GM18873 (cell line): ENCODE data around the gene CD300H.

Source experiments
- ATAC-seq: cut with Tn5 transposase; IDR thresholded peaks from one replicate; pipeline ENCODE4 v1.9.1; 2021; ENCODE audit warnings: mild to moderate bottlenecking, moderate library complexity, moderate number of reproducible peaks; ENCODE audit not compliant: unreplicated experiment, low FRiP score

CD300H gene

DNA sequence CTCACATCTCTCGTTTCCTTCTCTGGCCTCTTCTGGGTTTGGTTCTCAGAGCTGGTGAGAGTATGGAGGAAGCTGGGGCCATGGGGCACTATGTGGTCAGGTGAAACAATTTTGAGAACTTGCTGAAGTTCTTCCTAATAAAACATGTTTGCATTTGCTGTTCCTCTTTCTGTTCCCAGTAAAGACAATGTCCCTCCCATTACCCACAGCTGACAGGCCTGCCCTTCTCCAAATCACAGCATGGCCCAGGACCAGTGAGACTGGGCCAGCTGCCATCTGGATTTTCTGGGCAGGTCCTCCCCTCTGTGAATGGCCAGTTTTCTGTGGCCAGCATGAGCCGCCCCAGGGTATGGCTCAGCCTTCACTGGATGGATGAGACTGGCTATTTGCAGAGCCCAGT lies at the start of gene CD300H:
Gene CD300H, minus strand, starts transcription at position 113 of the 400 bp plus-strand sequence.
- no peak for ATAC-seq

DNA sequence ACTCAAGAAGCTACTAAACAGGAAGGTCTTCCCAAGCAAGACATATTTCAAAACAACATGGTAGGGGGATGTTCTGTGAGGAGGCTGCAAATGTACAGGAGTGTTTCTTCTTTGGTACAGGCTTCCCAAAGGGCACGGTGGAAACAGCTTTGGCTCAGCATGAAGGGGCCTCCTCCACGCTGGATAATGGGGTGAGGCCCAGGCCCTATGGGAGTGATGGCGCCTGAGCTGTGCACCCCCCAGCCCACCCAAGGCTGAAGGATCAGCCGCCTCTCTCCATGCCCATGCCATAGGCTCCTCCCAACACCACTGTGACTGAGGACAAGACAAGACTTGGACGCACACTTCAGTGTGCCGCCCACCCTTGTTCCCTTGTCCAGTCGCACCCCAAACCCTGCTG lies 49.4 kb upstream of the CD300H start:
- no peak for ATAC-seq

DNA sequence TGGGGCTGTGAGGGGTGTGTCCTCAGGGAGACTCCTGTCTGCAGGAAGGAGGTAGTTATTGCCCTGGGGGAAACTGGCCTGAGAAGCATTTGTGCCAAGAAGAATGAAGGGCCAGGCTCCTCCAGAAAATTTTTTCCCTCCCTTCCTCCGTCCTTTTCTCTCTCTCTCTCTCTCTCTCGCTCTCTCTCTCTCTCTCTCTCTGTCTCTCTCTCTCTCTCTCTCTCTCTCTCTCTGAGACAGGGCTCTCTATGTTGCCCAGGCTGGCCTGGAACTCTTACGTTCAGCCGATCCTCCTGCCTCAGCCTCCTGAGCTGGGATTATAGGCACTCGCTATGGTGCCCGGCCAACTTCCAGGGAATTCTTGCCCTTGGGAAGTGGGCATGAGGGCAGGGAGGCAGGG lies 44.7 kb upstream of the CD300H start:
- no peak for ATAC-seq

DNA sequence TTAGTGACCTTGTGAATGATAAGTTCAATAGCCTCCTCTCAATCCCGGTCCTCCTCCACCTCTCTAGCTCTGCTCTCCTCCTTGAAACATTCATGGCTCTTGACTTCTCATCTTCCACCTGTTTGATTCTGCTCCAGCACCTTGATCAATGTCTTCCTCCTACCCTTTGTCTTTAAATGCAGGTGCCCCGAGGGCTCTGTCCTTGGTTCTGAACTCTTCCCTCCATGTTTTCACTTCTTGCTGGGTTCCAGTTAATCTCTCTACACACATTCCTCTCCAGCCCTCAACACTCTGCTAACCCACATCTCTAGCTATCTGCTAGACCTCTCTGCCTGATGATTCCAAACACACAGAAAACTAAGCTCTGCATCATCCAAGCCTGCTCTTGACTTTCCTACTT lies 42.8 kb upstream of the CD300H start:
- ATAC-seq: no peak

DNA sequence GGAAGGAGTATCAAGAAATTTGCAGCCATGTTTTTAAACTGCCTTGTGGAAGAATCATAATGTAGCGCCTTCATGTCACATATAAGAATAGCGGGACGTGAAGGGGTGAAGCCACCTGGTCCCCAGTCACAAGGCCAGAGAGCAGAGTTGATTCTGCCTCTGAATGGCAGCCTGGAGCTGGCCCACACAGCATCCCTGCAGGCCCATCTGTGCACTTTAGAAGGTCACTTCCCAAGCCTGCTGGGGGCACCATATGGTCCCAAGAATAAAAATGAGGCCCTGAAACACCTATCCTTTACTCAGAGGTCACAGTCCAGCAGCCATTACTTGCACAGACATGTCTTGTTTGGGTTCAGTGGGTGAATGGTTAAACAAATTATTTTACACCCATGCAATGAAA lies 41.2 kb upstream of the CD300H start:
- no peak for ATAC-seq

DNA sequence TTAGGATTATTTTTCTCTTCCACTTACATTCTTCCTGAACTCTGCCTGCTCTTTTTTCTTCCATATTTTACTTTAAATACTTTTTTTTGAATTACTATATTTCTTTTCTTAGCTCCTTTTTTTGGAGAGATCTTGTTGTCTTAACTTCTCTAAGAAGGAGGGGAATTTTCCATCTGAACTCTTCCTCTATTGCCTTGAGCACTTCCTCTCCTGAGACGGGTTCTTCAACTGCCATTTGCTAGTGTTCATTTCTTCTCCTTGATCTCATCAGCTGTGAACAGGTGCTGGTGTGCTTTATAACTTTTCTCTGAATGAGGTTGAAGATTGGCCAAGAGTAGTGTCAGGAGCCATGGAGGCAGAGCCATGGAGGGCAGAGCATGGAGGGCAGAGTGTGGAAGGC lies 39.9 kb upstream of the CD300H start:
- ATAC-seq: no peak

DNA sequence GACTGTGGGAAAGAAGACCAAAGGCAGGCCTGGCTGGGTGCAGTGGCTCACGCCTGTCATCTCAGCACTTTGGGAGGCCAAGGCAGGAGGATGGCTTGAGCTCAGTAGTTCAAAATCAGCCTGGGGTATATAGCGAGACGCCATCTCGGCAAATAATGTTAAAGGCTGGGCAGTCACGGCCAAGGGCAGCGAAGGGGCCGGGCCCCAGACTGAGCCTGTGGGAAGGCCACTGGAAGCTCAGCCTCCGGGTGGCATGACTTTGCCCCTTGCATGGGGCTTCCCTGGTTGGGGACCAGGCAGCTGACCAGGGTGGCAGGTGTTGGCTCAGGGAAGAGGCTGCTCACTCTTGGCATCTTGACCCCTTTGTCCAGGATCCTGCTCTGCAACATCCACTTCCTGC lies 38.7 kb upstream of the CD300H start:
- ATAC-seq: no peak

DNA sequence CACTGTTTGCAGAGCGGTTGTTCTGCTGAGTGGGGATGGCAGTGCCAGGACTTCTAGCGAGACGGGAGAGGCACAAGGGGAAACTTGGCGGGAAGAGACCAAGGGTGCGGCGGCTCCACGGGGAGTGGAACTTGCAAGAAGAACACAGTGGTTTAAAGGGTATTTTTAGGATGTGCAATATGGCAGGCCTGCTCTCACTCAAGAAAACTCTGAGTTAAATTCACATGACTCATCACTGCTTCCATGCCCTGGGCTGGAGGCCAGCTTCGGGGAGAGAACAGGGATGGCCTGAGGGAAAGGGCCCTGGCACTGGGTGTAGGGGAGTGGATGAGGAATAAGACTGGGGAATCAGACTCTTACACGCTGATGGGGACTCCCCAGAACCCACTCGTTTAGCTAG lies 38.1 kb upstream of the CD300H start:
- ATAC-seq: no peak

DNA sequence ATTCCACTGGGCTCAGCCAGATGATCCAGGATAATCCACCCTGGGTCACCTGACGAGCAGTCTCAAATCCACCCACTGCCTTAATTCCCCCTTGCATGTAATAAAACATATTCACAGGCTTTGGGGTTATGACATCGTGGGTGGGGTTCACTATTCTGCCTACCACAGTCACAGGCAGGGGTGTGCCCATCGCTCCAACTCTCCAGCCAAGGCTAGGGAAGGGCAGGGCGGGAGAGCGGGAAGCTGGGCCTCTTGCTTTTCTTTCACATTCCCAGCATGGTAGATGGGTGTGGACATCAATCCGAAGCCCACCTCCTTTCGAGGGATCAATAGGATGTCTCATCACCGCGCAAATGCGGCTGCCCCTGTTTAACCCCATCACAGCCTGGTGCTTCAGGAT lies 37.5 kb upstream of the CD300H start:
- ATAC-seq: no peak

DNA sequence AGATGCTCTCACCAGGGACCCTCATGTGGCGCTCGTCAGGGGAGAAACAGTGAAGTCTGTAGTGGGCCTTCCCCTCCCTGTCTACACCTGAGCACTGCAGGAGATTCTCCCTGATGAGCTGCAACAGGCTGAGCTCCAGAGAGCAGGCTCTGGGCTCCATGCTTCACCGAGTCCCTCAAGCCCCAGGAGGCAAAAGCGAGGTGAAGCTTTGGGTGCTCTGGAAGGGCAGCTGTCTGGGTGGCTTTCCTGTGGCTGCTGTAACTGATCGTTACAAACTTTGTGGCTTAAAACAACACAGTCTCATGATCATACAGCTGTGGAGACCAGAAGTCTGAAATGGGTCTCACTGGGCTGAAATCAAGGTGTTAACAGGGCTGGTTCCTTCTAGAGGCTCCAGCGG lies 36.9 kb upstream of the CD300H start:
- ATAC-seq: no peak

DNA sequence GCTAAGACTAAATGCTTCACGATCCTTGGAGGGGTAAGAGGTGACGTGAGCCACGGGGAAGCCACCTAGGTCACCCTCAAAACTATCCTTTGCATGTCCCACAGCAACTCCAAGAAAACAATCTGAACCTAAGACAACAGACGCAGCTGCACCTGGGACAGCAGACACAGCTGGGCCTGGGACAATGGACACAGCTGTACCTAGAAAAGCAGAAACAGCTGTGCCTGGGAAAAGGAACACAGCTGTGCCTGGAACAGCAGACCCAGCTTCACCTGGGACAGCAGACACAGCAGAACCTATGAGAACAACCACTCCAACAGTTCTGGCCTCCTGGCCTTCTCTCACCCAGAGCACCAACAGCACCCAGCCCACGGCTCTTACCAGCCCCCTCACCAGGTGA lies 36.4 kb upstream of the CD300H start:
- no peak for ATAC-seq

DNA sequence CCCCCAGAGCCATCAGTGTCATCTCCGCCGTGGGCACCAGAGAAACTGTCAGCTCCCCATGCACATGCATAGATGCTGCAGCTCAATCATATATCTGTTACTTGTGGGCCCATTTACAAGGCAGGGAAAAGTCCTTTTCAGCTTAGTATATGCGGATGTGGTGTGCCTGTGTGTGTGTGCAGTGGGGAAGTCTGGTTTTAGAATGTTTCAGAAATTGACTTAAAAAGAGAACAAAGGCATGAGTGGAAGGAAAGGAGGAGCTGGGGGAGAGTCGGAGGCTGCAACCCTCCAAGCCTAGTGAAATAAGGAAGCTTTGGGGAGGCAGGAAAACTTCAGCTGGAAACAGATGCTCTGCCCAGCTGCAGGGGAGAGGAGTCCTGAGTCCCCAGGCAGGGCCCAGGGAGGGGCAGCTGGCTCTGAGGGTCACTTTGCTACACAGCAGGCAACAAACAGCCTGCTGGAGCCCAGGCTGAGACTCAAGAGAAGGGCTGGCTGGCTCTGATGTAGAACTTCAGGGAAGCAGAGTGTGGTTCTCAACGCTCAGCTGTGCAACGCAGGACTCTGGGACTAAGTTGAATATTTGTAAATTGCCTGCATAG lies 35.8 kb upstream of the CD300H start:
- no peak for ATAC-seq

DNA sequence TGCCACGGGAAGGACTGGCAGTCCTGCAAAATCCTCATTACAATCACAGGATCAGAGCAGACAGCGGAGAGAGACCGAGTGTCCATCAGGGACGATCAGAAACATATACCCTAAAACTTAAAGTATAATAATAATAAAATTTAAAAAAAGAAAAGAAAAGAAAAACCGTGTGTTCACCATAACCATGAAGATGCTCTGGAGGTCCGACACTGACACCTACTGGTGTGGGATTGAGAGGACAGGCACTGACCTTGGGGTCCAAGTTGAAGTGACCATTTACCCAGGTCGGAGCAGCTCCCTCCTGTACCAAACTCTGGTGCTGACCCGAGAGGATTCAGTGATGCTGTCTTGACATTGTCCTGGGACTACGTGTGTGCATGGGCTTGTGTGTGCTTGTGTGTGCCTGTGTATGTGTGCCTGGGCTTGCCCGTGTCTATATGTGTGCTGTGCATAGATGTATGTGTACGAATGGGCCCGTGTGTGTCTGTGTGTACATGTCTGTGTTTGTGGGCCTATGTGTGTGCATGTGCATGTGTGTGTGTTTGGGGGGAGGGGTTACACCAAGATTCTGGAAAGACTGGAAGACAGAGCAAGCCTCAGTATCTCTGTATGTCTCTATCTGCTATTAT lies 34.7 kb upstream of the CD300H start:
- ATAC-seq: no peak

DNA sequence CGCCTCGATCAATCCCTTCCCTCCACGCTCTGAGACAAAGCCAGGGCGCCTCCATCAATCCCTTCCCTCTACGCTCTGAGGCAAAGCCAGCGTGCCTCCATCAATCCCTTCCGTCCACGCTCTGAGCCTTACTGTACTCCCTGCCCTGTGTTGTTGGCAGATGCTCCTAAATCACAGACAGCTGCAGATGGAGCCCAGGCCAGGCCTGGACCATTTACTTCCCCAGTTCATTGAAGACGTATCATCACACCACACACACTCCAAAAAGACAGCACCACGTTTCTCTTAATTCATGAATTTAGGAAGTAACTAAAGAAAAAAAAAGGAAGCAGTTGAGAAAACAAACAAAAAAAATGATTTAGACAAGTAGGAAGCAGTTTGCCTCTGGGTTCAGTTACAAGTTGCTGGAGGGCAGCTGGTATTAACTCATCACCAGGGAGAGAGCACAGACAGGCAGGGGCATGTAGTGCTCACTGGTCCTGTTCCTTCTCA lies 32.2 kb upstream of the CD300H start:
- ATAC-seq: no peak

DNA sequence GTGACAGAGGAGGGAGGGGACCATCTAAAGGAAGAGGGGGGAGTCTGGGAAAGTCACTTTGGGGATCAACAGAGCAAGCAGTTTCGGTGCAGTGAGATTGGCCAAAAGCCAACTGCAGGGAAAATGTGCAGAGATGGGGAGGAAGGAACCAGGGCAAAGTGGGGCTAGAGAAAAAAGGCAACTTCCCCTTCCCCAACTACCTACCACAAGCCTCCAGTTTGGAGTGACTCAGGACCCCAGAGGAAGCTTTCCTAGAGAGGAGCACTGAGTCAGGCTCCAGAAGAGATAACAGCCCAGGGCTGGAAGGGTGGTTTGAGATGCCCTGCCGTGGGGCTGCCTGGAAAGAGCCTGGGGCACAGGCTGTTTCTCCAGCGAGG lies 31.7 kb upstream of the CD300H start:
- no peak for ATAC-seq

DNA sequence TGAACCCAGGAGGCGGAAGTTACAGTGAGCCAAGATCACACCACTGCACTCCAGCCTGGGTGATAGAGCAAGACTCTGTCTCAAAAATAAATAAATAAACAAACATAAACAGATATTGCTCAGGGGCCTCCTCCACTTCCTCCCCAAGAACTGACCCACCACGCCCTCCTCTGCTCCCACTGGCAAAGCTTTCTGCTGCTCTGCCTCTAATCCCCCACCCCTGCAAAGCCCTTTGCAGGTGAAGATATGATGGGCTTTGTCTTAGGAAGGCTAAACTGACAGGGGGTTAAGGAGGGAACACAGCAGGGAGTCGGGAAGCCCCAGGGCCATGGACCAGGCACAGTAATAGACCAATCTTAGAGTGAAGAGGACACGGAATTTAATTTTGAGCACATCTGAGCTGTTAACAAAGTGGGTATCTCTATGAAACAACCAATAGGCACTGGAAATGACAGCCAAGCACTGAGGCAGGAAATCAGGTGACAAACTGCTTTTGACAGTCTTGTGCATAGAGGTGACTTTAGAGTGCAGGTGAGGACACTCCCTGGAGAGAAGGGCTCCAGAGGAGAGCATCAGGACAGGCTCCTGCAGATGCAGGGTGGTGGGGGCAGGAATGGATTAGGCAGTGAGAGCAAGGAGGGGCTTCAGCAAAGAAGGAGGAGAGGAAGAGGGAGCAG lies 31.2 kb upstream of the CD300H start:
- ATAC-seq: no peak

DNA sequence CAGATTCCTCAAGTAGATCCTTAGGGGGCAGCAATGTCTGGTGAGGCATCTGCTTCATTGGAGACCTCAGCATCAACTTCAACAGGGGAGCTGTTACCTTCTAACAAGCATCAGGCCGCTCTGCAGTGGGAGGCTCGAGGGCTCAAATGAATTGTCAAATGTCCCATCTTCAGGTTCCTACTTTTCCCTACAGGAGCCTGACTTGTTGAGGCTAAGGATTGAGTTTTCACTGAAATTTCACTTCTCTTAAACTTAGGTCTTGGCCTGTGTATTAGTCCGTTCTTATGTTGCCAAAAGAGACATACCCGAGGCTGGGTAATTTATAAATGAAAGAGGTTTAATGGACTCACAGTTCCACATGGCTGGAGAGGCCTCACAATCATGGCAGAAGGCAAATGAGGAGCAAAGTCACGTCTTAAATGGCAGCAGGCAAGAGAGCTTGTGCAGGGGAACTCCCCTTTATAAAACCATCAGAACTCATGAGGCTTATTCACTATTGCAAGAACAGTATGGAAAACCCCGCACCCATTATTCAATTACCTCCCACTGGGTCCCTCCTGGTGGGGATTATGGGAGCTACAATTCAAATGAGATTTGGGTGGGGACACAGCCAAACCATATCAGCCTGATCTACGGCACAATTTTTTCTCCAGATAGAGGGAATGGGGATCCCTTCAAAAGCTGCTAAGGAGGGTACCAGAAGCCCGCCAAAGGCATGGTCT lies 29.9 kb upstream of the CD300H start:
- no peak for ATAC-seq

DNA sequence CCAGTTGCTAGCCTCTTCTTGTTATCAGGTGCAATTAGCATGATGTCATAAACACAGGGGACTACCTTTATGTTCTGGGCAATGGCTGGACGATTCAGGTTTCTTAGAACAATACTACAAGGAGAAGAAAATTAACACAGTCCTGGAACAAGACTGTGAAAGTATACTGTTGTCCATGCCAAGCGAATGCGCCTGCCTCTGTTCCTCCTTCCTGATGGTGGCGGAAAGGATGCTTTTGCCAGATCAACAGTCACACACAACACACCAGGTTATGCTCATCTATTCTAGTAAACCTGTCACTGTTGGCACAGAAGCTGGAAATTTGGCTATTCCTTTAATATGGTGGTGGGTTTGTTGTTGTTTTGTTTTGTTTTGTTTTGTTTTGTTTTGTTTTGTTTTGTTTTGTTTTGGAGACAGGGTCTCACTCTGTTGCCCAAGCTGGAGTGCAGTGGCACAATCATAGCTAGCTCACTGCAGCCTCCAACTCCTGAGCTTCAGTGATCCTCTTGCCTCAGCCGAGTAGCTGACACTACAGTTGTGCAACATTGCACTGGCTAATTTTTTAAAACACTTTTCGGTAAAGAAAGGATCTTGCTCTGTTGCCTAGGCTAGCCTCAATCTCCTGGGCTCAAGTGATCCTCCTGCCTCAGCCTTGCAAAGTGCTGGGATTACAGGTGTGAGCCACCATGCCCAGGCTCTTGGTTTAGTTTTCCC lies 27.9 kb upstream of the CD300H start:
- no peak for ATAC-seq

DNA sequence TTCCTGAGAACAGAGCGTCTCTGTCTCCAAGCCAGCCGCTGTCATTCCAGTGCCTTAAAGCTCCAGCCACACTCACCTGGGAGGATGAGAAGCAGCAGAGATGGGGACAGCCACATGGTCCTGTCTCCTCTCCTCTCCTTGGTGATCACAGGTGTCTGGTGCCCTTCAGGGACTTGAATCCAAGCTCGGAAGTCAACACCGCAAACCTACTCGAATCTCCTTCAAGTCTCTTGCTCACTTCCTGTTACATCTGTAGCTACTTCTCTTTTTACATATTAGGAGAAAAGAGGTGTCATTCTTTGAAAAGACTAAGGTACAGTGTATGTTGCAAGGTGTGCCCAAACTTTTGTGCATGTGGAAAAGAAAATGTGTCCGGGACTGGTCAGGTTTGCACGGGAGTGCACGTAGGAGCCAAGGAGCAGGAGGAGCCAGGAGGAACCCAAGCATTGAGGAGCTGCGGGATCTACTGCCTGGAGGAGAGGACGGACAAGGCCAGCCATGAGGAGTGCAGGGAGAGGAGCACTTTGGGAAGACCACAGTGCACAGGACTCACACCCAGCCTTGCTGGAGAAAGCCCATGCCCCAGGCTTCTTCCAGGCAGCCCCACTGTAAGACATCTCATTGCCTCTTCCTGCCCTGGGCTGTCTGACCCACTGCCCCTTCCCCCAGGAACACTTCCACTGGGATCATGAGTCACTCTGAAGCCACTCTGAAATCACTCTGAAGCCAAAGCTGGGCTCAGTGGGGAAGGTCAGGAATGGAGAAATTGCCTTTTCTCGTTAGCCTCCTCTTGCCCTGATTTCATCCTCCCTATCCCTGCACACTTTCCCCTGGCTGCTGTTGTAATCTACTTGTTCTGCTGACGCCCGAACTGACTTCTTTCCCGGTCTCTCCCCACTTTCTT lies 25.0 kb upstream of the CD300H start, which contains the start of gene CD300LD:
Gene CD300LD, minus strand, starts transcription at position 197 of the 904 bp plus-strand sequence. Its CDS starts 81 bp downstream, at position 116.
- no peak for ATAC-seq

DNA sequence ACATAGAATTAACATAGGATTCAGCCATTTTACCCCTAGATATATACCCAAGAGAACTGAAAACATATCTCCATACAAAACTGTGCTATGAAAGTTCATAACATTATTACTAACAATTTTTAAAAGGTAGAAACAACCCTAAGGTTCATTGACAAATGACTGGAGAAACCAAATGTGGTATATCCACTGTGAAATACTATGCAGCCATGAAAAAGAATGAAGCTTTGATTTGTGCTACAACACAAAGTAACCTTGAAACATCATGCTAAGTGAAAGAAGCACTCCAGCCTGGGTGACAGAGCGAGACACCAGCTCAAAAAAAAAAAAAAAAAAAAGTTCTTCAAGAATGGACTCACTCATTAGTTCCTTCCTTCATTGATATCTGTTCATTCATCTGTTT lies 24.2 kb upstream of the CD300H start:
- no peak for ATAC-seq
